Pons (tissue), 1 donor: Measurements from ENCODE around the gene APOBEC3A.
"Not testable (repeated sequence)": the region's sequence is repeated elsewhere in the genome, so short reads cannot be mapped to it uniquely, and the experiment has no call there.

Experiments
- DNase-seq: peaks from one replicate; pipeline ENCODE4 v3.0.0-alpha.2; 2016; ENCODE audit warnings: low spot score

Gene APOBEC3A

GRCh38 chr22:38981005-38981991 is 23.9 kb downstream of the APOBEC3A start:
- DNase-seq, result no peak

GRCh38 chr22:38981992-38982927 is 24.9 kb downstream of the APOBEC3A start, which contains the start of gene APOBEC3B:
Gene APOBEC3B (plus strand): TSS chr22:38982347. CDS start chr22:38982454, 107 bp downstream.
- peak; percentile 87 for DNase-seq

- DNase-seq, result no peak
Observed at GRCh38 chr22:38984224-38984623, 26.8 kb downstream of the APOBEC3A start.

- DNase-seq, result not testable (repeated sequence)
Observed at GRCh38 chr22:38984784-38985757, 27.7 kb downstream of the APOBEC3A start.

- no peak for DNase-seq
Observed at GRCh38 chr22:38986629-38987028, 29.2 kb downstream of the APOBEC3A start.

- DNase-seq, result no peak
Observed at GRCh38 chr22:38987171-38987895, 29.9 kb downstream of the APOBEC3A start.

- no peak for DNase-seq
Observed at GRCh38 chr22:38989466-38989865, 32.1 kb downstream of the APOBEC3A start.

- DNase-seq, result not testable (repeated sequence)
Observed at GRCh38 chr22:38992871-38993371, 35.5 kb downstream of the APOBEC3A start.

- no peak for DNase-seq
Observed at GRCh38 chr22:38996105-38996504, 38.7 kb downstream of the APOBEC3A start.

GRCh38 chr22:38997518-38997917 is 40.1 kb downstream of the APOBEC3A start:
- no peak for DNase-seq

- DNase-seq, result peak; percentile 79
Observed at GRCh38 chr22:39003165-39003638, 45.8 kb downstream of the APOBEC3A start.

- DNase-seq, result no peak
Observed at GRCh38 chr22:39007177-39007576, 49.8 kb downstream of the APOBEC3A start.

- DNase-seq, result not testable (repeated sequence)
Observed at GRCh38 chr22:39008271-39008850, 51.0 kb downstream of the APOBEC3A start.

- DNase-seq, result no peak
Observed at GRCh38 chr22:39010946-39011345, 53.5 kb downstream of the APOBEC3A start.
